ENCODE measurements around the gene EXOSC6. TPM values are rescaled to one million over a fixed set of nuclear protein-coding genes. Genes with fewer than 3 reads are reported as not detected.
"Not testable (repeated sequence)": the region's sequence is repeated elsewhere in the genome, so short reads cannot be mapped to it uniquely, and the experiment has no call there.

The EXOSC6 gene
- total RNA-seq, 4 donors from 2014 or later: 26.4 to 44.6 (median 26.8) TPM

- DNase-seq (ENCODE audit: low spot score in 2 of 2); H3K27me3 ChIP-seq; H3K27ac ChIP-seq; H3K9me3 ChIP-seq; H3K4me1 ChIP-seq; H3K4me3 ChIP-seq: not testable (repeated sequence)
- 93% methylated on average over 4 of the region's 4 CpGs for WGBS
- H3K36me3 ChIP-seq: peaks cover 38% of the 10 kb centered on the region
Measured at GRCh38 chr16:70225430-70225829, 26.3 kb downstream of the EXOSC6 start.

- H3K27me3 ChIP-seq; H3K9me3 ChIP-seq; H3K4me3 ChIP-seq; H3K27ac ChIP-seq; DNase-seq (ENCODE audit: low spot score in 2 of 2); H3K4me1 ChIP-seq: not testable (repeated sequence)
- WGBS: 98% methylated on average over 8 of the region's 24 CpGs
- H3K36me3 ChIP-seq: peaks cover 41% of the 10 kb centered on the region
Measured at GRCh38 chr16:70224645-70225044, 27.1 kb downstream of the EXOSC6 start.

- H3K36me3 ChIP-seq: peaks cover 46% of the 10 kb centered on the region
- not testable (repeated sequence) for H3K4me1 ChIP-seq; H3K27ac ChIP-seq; H3K4me3 ChIP-seq; H3K9me3 ChIP-seq; H3K27me3 ChIP-seq; DNase-seq (ENCODE audit: low spot score in 2 of 2)
- 85% methylated on average over 1 of the region's 3 CpGs for WGBS
Measured at GRCh38 chr16:70223971-70224513, 27.7 kb downstream of the EXOSC6 start.

GRCh38 chr16:70223216-70223615 is 28.5 kb downstream of the EXOSC6 start:
- not testable (repeated sequence) for H3K27ac ChIP-seq; DNase-seq (ENCODE audit: low spot score in 2 of 2); H3K4me3 ChIP-seq; H3K27me3 ChIP-seq; H3K4me1 ChIP-seq; H3K9me3 ChIP-seq
- H3K36me3 ChIP-seq: peaks cover 41% of the 10 kb centered on the region
- no CpG with 5 or more reads among the region's 2 CpGs for WGBS

- peaks cover 35% of the 10 kb centered on the region for H3K36me3 ChIP-seq
- H3K27me3 ChIP-seq; H3K4me3 ChIP-seq; H3K27ac ChIP-seq; H3K4me1 ChIP-seq; DNase-seq (ENCODE audit: low spot score in 2 of 2); H3K9me3 ChIP-seq: not testable (repeated sequence)
- 87% methylated on average over 2 of the region's 2 CpGs for WGBS
Measured at GRCh38 chr16:70222574-70222973, 29.2 kb downstream of the EXOSC6 start.

GRCh38 chr16:70218586-70218985 is 33.2 kb downstream of the EXOSC6 start:
- not testable (repeated sequence) for H3K9me3 ChIP-seq; H3K27me3 ChIP-seq; H3K4me1 ChIP-seq; DNase-seq (ENCODE audit: low spot score in 2 of 2); H3K27ac ChIP-seq; H3K4me3 ChIP-seq
- peaks cover 16% of the 10 kb centered on the region for H3K36me3 ChIP-seq
- WGBS: 82% methylated on average over 2 of the region's 2 CpGs

GRCh38 chr16:70206382-70206781 is 45.4 kb downstream of the EXOSC6 start:
- H3K36me3 ChIP-seq; H3K27me3 ChIP-seq; H3K9me3 ChIP-seq; H3K4me1 ChIP-seq; H3K4me3 ChIP-seq; DNase-seq (ENCODE audit: low spot score in 2 of 2); H3K27ac ChIP-seq: not testable (repeated sequence)
- 94% methylated on average over 6 of the region's 6 CpGs for WGBS

GRCh38 chr16:70204668-70205405 is 46.9 kb downstream of the EXOSC6 start:
- no CpG with 5 or more reads among the region's 46 CpGs for WGBS
- not testable (repeated sequence) for H3K4me1 ChIP-seq; DNase-seq (ENCODE audit: low spot score in 2 of 2); H3K36me3 ChIP-seq; H3K4me3 ChIP-seq; H3K27ac ChIP-seq; H3K27me3 ChIP-seq; H3K9me3 ChIP-seq

GRCh38 chr16:70204010-70204409 is 47.7 kb downstream of the EXOSC6 start:
- not testable (repeated sequence) for H3K36me3 ChIP-seq; H3K4me3 ChIP-seq; H3K27ac ChIP-seq; H3K9me3 ChIP-seq; H3K4me1 ChIP-seq; DNase-seq (ENCODE audit: low spot score in 2 of 2); H3K27me3 ChIP-seq
- 100% methylated on average over 1 of the region's 29 CpGs for WGBS

- WGBS: 65% methylated on average over 4 of the region's 7 CpGs
- H3K4me3 ChIP-seq; H3K9me3 ChIP-seq; H3K27ac ChIP-seq; H3K4me1 ChIP-seq; H3K27me3 ChIP-seq; DNase-seq (ENCODE audit: low spot score in 2 of 2); H3K36me3 ChIP-seq: not testable (repeated sequence)
Measured at GRCh38 chr16:70203508-70203907, 48.2 kb downstream of the EXOSC6 start.

GRCh38 chr16:70200063-70200462 is 51.7 kb downstream of the EXOSC6 start:
- 81% methylated on average over 8 of the region's 8 CpGs for WGBS

GRCh38 chr16:70199170-70199569 is 52.6 kb downstream of the EXOSC6 start:
- H3K27me3 ChIP-seq; H3K36me3 ChIP-seq; H3K4me3 ChIP-seq; H3K9me3 ChIP-seq; H3K27ac ChIP-seq; H3K4me1 ChIP-seq; DNase-seq (ENCODE audit: low spot score in 2 of 2): not testable (repeated sequence)
- WGBS: 85% methylated on average over 9 of the region's 9 CpGs

More at GRCh38 chr16:70200063-70200462, 51.7 kb downstream of the EXOSC6 start:
- H3K27ac ChIP-seq; H3K4me3 ChIP-seq; H3K4me1 ChIP-seq; H3K9me3 ChIP-seq; H3K36me3 ChIP-seq; DNase-seq (ENCODE audit: low spot score in 2 of 2); H3K27me3 ChIP-seq: not testable (repeated sequence)

GRCh38 chr16:70198666-70199065 is 53.1 kb downstream of the EXOSC6 start:
- DNase-seq (ENCODE audit: low spot score in 2 of 2): not testable (repeated sequence)

GRCh38 chr16:70198230-70198629 is 53.5 kb downstream of the EXOSC6 start:
- H3K4me1 ChIP-seq; H3K27me3 ChIP-seq; H3K27ac ChIP-seq; H3K36me3 ChIP-seq; H3K9me3 ChIP-seq; H3K4me3 ChIP-seq; DNase-seq (ENCODE audit: low spot score in 2 of 2): not testable (repeated sequence)
- WGBS: 81% methylated on average over 8 of the region's 9 CpGs

More at GRCh38 chr16:70198666-70199065, 53.1 kb downstream of the EXOSC6 start:
- H3K27me3 ChIP-seq, H3K4me3 ChIP-seq, H3K4me1 ChIP-seq, H3K36me3 ChIP-seq, H3K9me3 ChIP-seq, H3K27ac ChIP-seq: not testable (repeated sequence)
- 50% methylated on average over 3 of the region's 3 CpGs for WGBS

GRCh38 chr16:70197611-70198010 is 54.1 kb downstream of the EXOSC6 start:
- not testable (repeated sequence) for H3K4me1 ChIP-seq; DNase-seq (ENCODE audit: low spot score in 2 of 2); H3K4me3 ChIP-seq; H3K9me3 ChIP-seq; H3K27ac ChIP-seq; H3K27me3 ChIP-seq; H3K36me3 ChIP-seq
- WGBS: 76% methylated on average over 4 of the region's 7 CpGs

Measured in suprapubic skin (tissue), 4 donors.